Karpas-422 (cell line): ENCODE data around the gene PNPLA8. TPM values are rescaled to one million over a fixed set of nuclear protein-coding genes. Genes with fewer than 3 reads are reported as not detected.

Source experiments
- DNase-seq: peaks from one replicate; pipeline ENCODE4 v3.0.0-alpha.2; 2015
- H2AFZ ChIP-seq: fragments of 200-600 bp; sonication (generic); 2 replicates; pipeline ENCODE4 v1.6.1; 2014; ENCODE audit warnings: antibody characterized with exemption, low read length, mixed read lengths
- H3K27ac ChIP-seq: fragments of 200-600 bp; sonication (generic); 2 replicates; pipeline ENCODE4 v1.5.1; 2014; ENCODE audit warnings: mild to moderate bottlenecking, low read length, moderate library complexity
- H3K27me3 ChIP-seq: fragments of 200-600 bp; sonication (generic); 2 replicates; pipeline ENCODE4 v1.6.1; 2014; ENCODE audit warnings: low read length, mixed read lengths
- H3K36me3 ChIP-seq: fragments of 200-600 bp; sonication (generic); 2 replicates; pipeline ENCODE4 v1.6.1; 2014; ENCODE audit warnings: low read length, mixed read lengths; ENCODE audit not compliant: insufficient read depth
- H3K4me1 ChIP-seq: fragments of 200-600 bp; sonication (generic); 2 replicates; pipeline ENCODE4 v1.6.1; 2014; ENCODE audit warnings: mild to moderate bottlenecking, low read length, mixed read lengths
- H3K4me2 ChIP-seq: fragments of 200-600 bp; sonication (generic); 2 replicates; pipeline ENCODE4 v1.6.1; 2014; ENCODE audit warnings: low read length, low read depth, mild to moderate bottlenecking; ENCODE audit not compliant: poor library complexity, severe bottlenecking
- H3K4me3 ChIP-seq: fragments of 200-600 bp; sonication (generic); 2 replicates; pipeline ENCODE4 v1.5.1; 2014; ENCODE audit warnings: mild to moderate bottlenecking, antibody characterized with exemption, low read length, mixed read lengths
- H3K79me2 ChIP-seq: fragments of 200-600 bp; sonication (generic); 2 replicates; pipeline ENCODE4 v1.6.1; 2014; ENCODE audit warnings: mild to moderate bottlenecking, low read length, mixed read lengths
- H3K9ac ChIP-seq: fragments of 200-600 bp; sonication (generic); 2 replicates; pipeline ENCODE4 v1.6.0; 2014; ENCODE audit warnings: low read length
- H3K9me2 ChIP-seq: fragments of 200-600 bp; sonication (generic), shearing (Covaris generic); replicated peaks from 2 replicates; pipeline ENCODE4 v1.6.0; 2014; ENCODE audit warnings: mild to moderate bottlenecking, low read length, moderate library complexity; ENCODE audit not compliant: insufficient read depth
- H3K9me3 ChIP-seq: fragments of 300-700, 200-600 bp; sonication (generic); 2 replicates; pipeline ENCODE4 v1.6.1; 2014; ENCODE audit warnings: low read length, mixed read lengths
- H4K20me1 ChIP-seq: fragments of 200-600 bp; sonication (generic); 2 replicates; pipeline ENCODE4 v1.6.1; 2014; ENCODE audit warnings: mild to moderate bottlenecking, antibody characterized with exemption, low read length, low read depth; ENCODE audit not compliant: insufficient read depth
- total RNA-seq: library from RNA; depleted of rRNA; stranded (reverse); fragments of >200 nt; shearing (Covaris generic); gene quantifications from 2 replicates; pipeline ENCODE4 v1.2.3, GENCODE V29; 2014; ENCODE audit warnings: low replicate concordance

Gene PNPLA8
- total RNA-seq, 1 experiment from 2014 or later: 41.0 TPM

- Histone ChIP-seq H3K27me3 (no peaks in the 10 kb centered on the region), H2AFZ (no peak overlapping the region), H3K27ac (no peak overlapping the region), H3K4me2 (no peak overlapping the region), H4K20me1 (no peaks in the 10 kb centered on the region), H3K79me2 (no peaks in the 10 kb centered on the region), H3K4me3 (no peak overlapping the region), H3K9ac (no peak overlapping the region), H3K4me1 (no peaks in the 10 kb centered on the region), H3K36me3 (no peaks in the 10 kb centered on the region), H3K9me3 (no peaks in the 10 kb centered on the region), H3K9me2 (no peaks in the 10 kb centered on the region)
- DNase-seq: no peak
These were observed 84.5 kb downstream of the PNPLA8 start for GRCh38 chr7:108441392-108441955.

GRCh38 chr7:108440613-108441012, 85.3 kb downstream of the PNPLA8 start:
- Histone ChIP-seq H3K79me2 (no peaks in the 10 kb centered on the region), H4K20me1 (no peaks in the 10 kb centered on the region), H3K4me1 (no peaks in the 10 kb centered on the region), H2AFZ (no peak overlapping the region), H3K9me2 (no peaks in the 10 kb centered on the region), H3K4me3 (no peak overlapping the region), H3K4me2 (no peak overlapping the region), H3K36me3 (no peaks in the 10 kb centered on the region), H3K27ac (no peak overlapping the region), H3K27me3 (no peaks in the 10 kb centered on the region), H3K9me3 (no peaks in the 10 kb centered on the region), H3K9ac (no peak overlapping the region)
- no peak for DNase-seq

DNA sequence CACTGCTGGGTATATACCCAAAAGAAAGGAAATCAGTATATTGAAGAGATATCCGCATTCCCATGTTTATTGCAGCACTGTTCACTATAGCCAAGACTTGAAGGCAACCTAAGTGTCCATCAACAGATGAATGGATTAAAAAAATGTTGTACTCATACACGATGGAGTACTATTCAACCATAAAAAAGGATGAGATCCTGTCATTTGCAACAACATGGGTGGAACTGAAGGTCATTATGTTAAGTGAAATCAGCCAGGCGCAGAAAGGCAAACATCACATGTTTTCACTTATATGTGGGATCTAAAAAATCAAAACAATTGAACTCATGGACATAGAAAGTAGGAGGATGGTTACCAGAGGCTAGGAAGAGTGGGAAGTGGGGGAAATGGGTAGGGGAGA, 89.0 kb downstream of the PNPLA8 start:
- H3K4me1 ChIP-seq: no peaks in the 10 kb centered on the region
- H3K4me3 ChIP-seq: no peak overlapping the region
- H3K9me3 ChIP-seq: no peaks in the 10 kb centered on the region
- no peaks in the 10 kb centered on the region for H3K27me3 ChIP-seq
- no peak overlapping the region for H2AFZ ChIP-seq
- DNase-seq: no peak
- H3K36me3 ChIP-seq: no peaks in the 10 kb centered on the region
- no peaks in the 10 kb centered on the region for H4K20me1 ChIP-seq
- H3K9me2 ChIP-seq: no peaks in the 10 kb centered on the region
- no peak overlapping the region for H3K9ac ChIP-seq
- H3K27ac ChIP-seq: no peak overlapping the region
- H3K4me2 ChIP-seq: no peak overlapping the region
- H3K79me2 ChIP-seq: no peaks in the 10 kb centered on the region

- Histone ChIP-seq H3K4me2 (no peak overlapping the region), H3K9me3 (no peaks in the 10 kb centered on the region), H3K79me2 (no peaks in the 10 kb centered on the region), H3K36me3 (no peaks in the 10 kb centered on the region), H3K9me2 (no peaks in the 10 kb centered on the region), H3K4me1 (no peaks in the 10 kb centered on the region), H2AFZ (no peak overlapping the region), H3K4me3 (no peak overlapping the region), H3K27me3 (no peaks in the 10 kb centered on the region), H3K27ac (no peak overlapping the region), H3K9ac (no peak overlapping the region), H4K20me1 (no peaks in the 10 kb centered on the region)
- no peak for DNase-seq
These were observed 91.9 kb downstream of the PNPLA8 start for GRCh38 chr7:108434010-108434409.

- Histone ChIP-seq H3K9ac (no peak overlapping the region), H3K27me3 (no peaks in the 10 kb centered on the region), H3K27ac (no peak overlapping the region), H3K9me3 (no peaks in the 10 kb centered on the region), H3K4me2 (no peak overlapping the region), H3K36me3 (no peaks in the 10 kb centered on the region), H3K4me3 (no peak overlapping the region), H3K9me2 (no peaks in the 10 kb centered on the region), H3K4me1 (no peaks in the 10 kb centered on the region), H2AFZ (no peak overlapping the region), H3K79me2 (no peaks in the 10 kb centered on the region), H4K20me1 (no peaks in the 10 kb centered on the region)
- no peak for DNase-seq
These were observed 94.8 kb downstream of the PNPLA8 start for GRCh38 chr7:108431099-108431498.

DNA sequence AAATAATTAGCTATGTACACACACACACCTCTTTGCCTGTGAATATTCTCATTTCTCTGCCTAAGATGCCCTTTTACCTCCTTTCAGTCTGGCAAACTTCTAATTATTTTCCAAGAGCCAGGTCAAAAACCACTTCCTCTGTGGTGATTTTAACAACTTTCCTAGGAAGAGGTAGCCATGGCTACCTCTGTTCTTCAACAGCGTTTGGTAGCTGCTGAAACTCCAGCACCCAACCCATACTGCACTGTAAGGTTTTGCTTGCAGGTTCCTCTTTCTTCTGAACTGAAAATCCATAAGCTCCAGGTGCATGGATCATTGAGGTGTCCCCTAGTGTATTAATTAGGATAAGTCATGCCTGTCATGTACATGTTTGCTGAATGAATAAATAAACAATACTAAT, 95.3 kb downstream of the PNPLA8 start:
- Histone ChIP-seq H3K9ac (no peak overlapping the region), H3K79me2 (no peaks in the 10 kb centered on the region), H3K27me3 (no peaks in the 10 kb centered on the region), H4K20me1 (no peaks in the 10 kb centered on the region), H3K9me2 (no peaks in the 10 kb centered on the region), H3K27ac (no peak overlapping the region), H3K4me1 (no peaks in the 10 kb centered on the region), H3K36me3 (no peaks in the 10 kb centered on the region), H3K4me2 (no peak overlapping the region), H2AFZ (no peak overlapping the region), H3K4me3 (no peak overlapping the region), H3K9me3 (no peaks in the 10 kb centered on the region)
- DNase-seq: no peak

DNA sequence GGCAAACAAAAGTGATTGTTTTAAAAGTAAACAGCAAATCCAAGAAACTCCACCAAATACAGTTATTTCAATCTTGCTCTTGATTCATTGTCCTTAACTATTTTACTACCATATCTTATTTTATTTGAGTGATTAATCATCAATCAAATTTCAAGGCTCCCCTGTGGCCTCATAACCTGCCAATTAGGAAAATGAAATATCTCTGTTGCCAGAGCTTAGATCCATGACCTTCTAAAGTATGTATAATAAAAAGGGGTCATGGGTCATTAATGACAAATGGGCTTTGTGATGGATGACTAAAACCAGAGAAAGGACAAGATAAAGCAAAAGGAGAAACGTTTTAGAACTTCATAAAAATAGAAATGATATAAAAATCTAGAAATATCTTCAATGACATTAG, 98.2 kb downstream of the PNPLA8 start:
- Histone ChIP-seq H3K9ac (no peak overlapping the region), H3K27me3 (no peaks in the 10 kb centered on the region), H4K20me1 (no peaks in the 10 kb centered on the region), H3K9me3 (no peaks in the 10 kb centered on the region), H3K36me3 (no peaks in the 10 kb centered on the region), H3K4me2 (no peak overlapping the region), H2AFZ (no peak overlapping the region), H3K4me3 (no peak overlapping the region), H3K4me1 (no peaks in the 10 kb centered on the region), H3K79me2 (no peaks in the 10 kb centered on the region), H3K27ac (no peak overlapping the region), H3K9me2 (no peaks in the 10 kb centered on the region)
- no peak for DNase-seq

GRCh38 chr7:108425714-108426275, 100.1 kb downstream of the PNPLA8 start:
- no peaks in the 10 kb centered on the region for H4K20me1 ChIP-seq
- no peak overlapping the region for H3K4me2 ChIP-seq
- no peaks in the 10 kb centered on the region for H3K27me3 ChIP-seq
- no peak overlapping the region for H3K27ac ChIP-seq
- H3K9ac ChIP-seq: no peak overlapping the region
- DNase-seq: no peak
- no peaks in the 10 kb centered on the region for H3K4me1 ChIP-seq
- no peaks in the 10 kb centered on the region for H3K36me3 ChIP-seq
- H3K4me3 ChIP-seq: no peak overlapping the region
- no peaks in the 10 kb centered on the region for H3K9me3 ChIP-seq
- no peak overlapping the region for H2AFZ ChIP-seq
- no peaks in the 10 kb centered on the region for H3K79me2 ChIP-seq
- no peaks in the 10 kb centered on the region for H3K9me2 ChIP-seq
